Stomach smooth muscle (tissue), 2 donors: Measurements from ENCODE around the gene ELMO1.

Experiments used
- H3K27ac ChIP-seq: one replicate; pipeline ENCODE4 v1.7.0; 2013; ENCODE audit warnings: mild to moderate bottlenecking, low read length, inconsistent platforms
- H3K27me3 ChIP-seq, 2 donors: one replicate each; pipeline ENCODE4 v1.7.0; 2013; ENCODE audit warnings: low read length in 2 of 2; ENCODE audit not compliant: insufficient read depth in 2 of 2, control insufficient read depth in 1 of 2
- H3K36me3 ChIP-seq, 2 donors: one replicate each; pipeline ENCODE4 v1.7.0; 2013; ENCODE audit warnings: low read length in 2 of 2; ENCODE audit not compliant: control insufficient read depth in 2 of 2, insufficient read depth in 2 of 2
- H3K4me1 ChIP-seq: one replicate; pipeline ENCODE4 v1.7.0; 2013; ENCODE audit warnings: low read length; ENCODE audit not compliant: control insufficient read depth, insufficient read depth
- H3K4me3 ChIP-seq, 2 donors: one replicate each; pipeline ENCODE4 v1.7.0; 2013; ENCODE audit warnings: low read length in 2 of 2
- H3K9ac ChIP-seq, 2 donors: one replicate each; pipeline ENCODE4 v1.7.0; 2013; ENCODE audit warnings: low read length in 2 of 2, mild to moderate bottlenecking in 1 of 2
- H3K9me3 ChIP-seq, 2 donors: one replicate each; pipeline ENCODE4 v1.7.0; 2013; ENCODE audit warnings: low read length in 2 of 2; ENCODE audit not compliant: control insufficient read depth in 2 of 2
- donor health status: healthy.
- donor health status: Pancreatic carcinoma.

Gene ELMO1

GRCh38 chr7:37432281-37432920 lies 16.3 kb downstream of the ELMO1 start:
- Histone ChIP-seq H3K27me3 (peaks cover 0 to 2% of the 10 kb centered on the region in 2 donors), H3K4me3 (no peak overlapping the region), H3K9me3 (no peaks in the 10 kb centered on the region), H3K4me1 (peaks cover 3% of the 10 kb centered on the region), H3K36me3 (no peaks in the 10 kb centered on the region), H3K27ac (no peak overlapping the region), H3K9ac (no peak overlapping the region)

- H3K27ac ChIP-seq = no peak overlapping the region
- H3K9me3 ChIP-seq = no peaks in the 10 kb centered on the region
- H3K9ac ChIP-seq = no peak overlapping the region
- no peak overlapping the region for H3K4me3 ChIP-seq
- H3K4me1 ChIP-seq = peaks cover 3% of the 10 kb centered on the region
- no peaks in the 10 kb centered on the region for H3K36me3 ChIP-seq
- peaks cover 0 to 2% of the 10 kb centered on the region in 2 donors for H3K27me3 ChIP-seq
Measured at GRCh38 chr7:37431413-37431812, 17.3 kb downstream of the ELMO1 start.

GRCh38 chr7:37430640-37431039 lies 18.0 kb downstream of the ELMO1 start:
- Histone ChIP-seq H3K9me3 (no peaks in the 10 kb centered on the region), H3K27me3 (peaks cover 0 to 2% of the 10 kb centered on the region in 2 donors), H3K4me3 (no peak overlapping the region), H3K9ac (no peak overlapping the region), H3K4me1 (peaks cover 3% of the 10 kb centered on the region), H3K36me3 (no peaks in the 10 kb centered on the region), H3K27ac (no peak overlapping the region)

GRCh38 chr7:37430171-37430570 lies 18.5 kb downstream of the ELMO1 start:
- H3K4me3 ChIP-seq = no peak overlapping the region
- no peak overlapping the region for H3K27ac ChIP-seq
- no peaks in the 10 kb centered on the region for H3K36me3 ChIP-seq
- H3K27me3 ChIP-seq = peaks cover 0 to 2% of the 10 kb centered on the region in 2 donors
- no peaks in the 10 kb centered on the region for H3K9me3 ChIP-seq
- H3K4me1 ChIP-seq = peaks cover 3% of the 10 kb centered on the region
- no peak overlapping the region for H3K9ac ChIP-seq

- H3K4me1 ChIP-seq = peaks cover 3% of the 10 kb centered on the region
Measured at GRCh38 chr7:37429435-37429791, 19.3 kb downstream of the ELMO1 start.

GRCh38 chr7:37428681-37429434 lies 19.8 kb downstream of the ELMO1 start:
- H3K4me1 ChIP-seq = peaks cover 3% of the 10 kb centered on the region
- no peak overlapping the region for H3K27ac ChIP-seq
- no peaks in the 10 kb centered on the region for H3K36me3 ChIP-seq
- peaks cover 0 to 2% of the 10 kb centered on the region in 2 donors for H3K27me3 ChIP-seq
- no peaks in the 10 kb centered on the region for H3K9me3 ChIP-seq
- H3K4me3 ChIP-seq = no peak overlapping the region
- no peak overlapping the region for H3K9ac ChIP-seq

More at GRCh38 chr7:37429435-37429791, 19.3 kb downstream of the ELMO1 start:
- Histone ChIP-seq H3K36me3 (no peaks in the 10 kb centered on the region), H3K4me3 (no peak overlapping the region), H3K9ac (no peak overlapping the region), H3K9me3 (no peaks in the 10 kb centered on the region), H3K27ac (no peak overlapping the region), H3K27me3 (peaks cover 0 to 2% of the 10 kb centered on the region in 2 donors)

- Histone ChIP-seq H3K4me3 (no peak overlapping the region), H3K4me1 (no peaks in the 10 kb centered on the region), H3K36me3 (no peaks in the 10 kb centered on the region), H3K27me3 (peaks cover 0 to 2% of the 10 kb centered on the region in 2 donors), H3K9ac (no peak overlapping the region), H3K9me3 (no peaks in the 10 kb centered on the region), H3K27ac (no peak overlapping the region)
Measured at GRCh38 chr7:37427276-37427940, 21.3 kb downstream of the ELMO1 start.

- H3K27me3 ChIP-seq = peaks cover 0 to 2% of the 10 kb centered on the region in 2 donors
- no peaks in the 10 kb centered on the region for H3K36me3 ChIP-seq
- H3K4me1 ChIP-seq = peaks cover 7% of the 10 kb centered on the region
- no peak overlapping the region for H3K27ac ChIP-seq
- H3K9ac ChIP-seq = no peak overlapping the region
- H3K4me3 ChIP-seq = no peak overlapping the region
- H3K9me3 ChIP-seq = no peaks in the 10 kb centered on the region
Measured at GRCh38 chr7:37425498-37425897, 23.2 kb downstream of the ELMO1 start.

GRCh38 chr7:37424995-37425394 lies 23.7 kb downstream of the ELMO1 start:
- Histone ChIP-seq H3K9ac (no peak overlapping the region), H3K27ac (no peak overlapping the region), H3K36me3 (no peaks in the 10 kb centered on the region), H3K27me3 (peaks cover 0 to under 1% of the 10 kb centered on the region in 2 donors), H3K4me3 (no peak overlapping the region), H3K4me1 (peaks cover 7% of the 10 kb centered on the region), H3K9me3 (no peaks in the 10 kb centered on the region)

- no peaks in the 10 kb centered on the region for H3K36me3 ChIP-seq
- no peaks in the 10 kb centered on the region for H3K9me3 ChIP-seq
- peaks cover 7% of the 10 kb centered on the region for H3K4me1 ChIP-seq
- H3K27ac ChIP-seq = no peak overlapping the region
- H3K9ac ChIP-seq = no peak overlapping the region
- no peaks in the 10 kb centered on the region for H3K27me3 ChIP-seq
- H3K4me3 ChIP-seq = no peak overlapping the region
Measured at GRCh38 chr7:37424521-37424920, 24.1 kb downstream of the ELMO1 start.
